BLaER1 treated with 17β-estradiol and CSF1 and Interleukin-3, amounts not matched to agents 10 nM and 100 nM (cell line): ENCODE data around the gene FUT7.
A peak's percentile ranks its signal among the peaks of the same experiment; 100 is the strongest.

Experiments used
- H3K27ac ChIP-seq, 11 experiments: shearing (Covaris generic); formaldehyde crosslinking; 2 replicates each; pipeline ENCODE4 v1.8.1; 2022
- H3K27me3 ChIP-seq, 11 experiments: shearing (Covaris generic); formaldehyde crosslinking; 2 replicates each; pipeline ENCODE4 v1.8.1; 2022
- H3K36me3 ChIP-seq, 11 experiments: shearing (Covaris generic); formaldehyde crosslinking; 2 replicates each; pipeline ENCODE4 v1.8.1; 2022
- H3K4me1 ChIP-seq, 10 experiments: shearing (Covaris generic); formaldehyde crosslinking; 2 replicates each; pipeline ENCODE4 v1.8.1; 2022
- H3K4me2 ChIP-seq, 11 experiments: shearing (Covaris generic); formaldehyde crosslinking; 2 replicates each; pipeline ENCODE4 v1.8.1; 2022
- H3K4me3 ChIP-seq, 10 experiments: shearing (Covaris generic); formaldehyde crosslinking; 2 replicates each; pipeline ENCODE4 v1.8.1; 2022
- H3K9ac ChIP-seq, 11 experiments: shearing (Covaris generic); formaldehyde crosslinking; 2 replicates each; pipeline ENCODE4 v1.8.1; 2022
- H3K9me3 ChIP-seq, 11 experiments: shearing (Covaris generic); formaldehyde crosslinking; replicated peaks in 1 of 11; 2 replicates each; pipeline ENCODE4 v1.8.1; 2022
- H4K20me1 ChIP-seq, 11 experiments: shearing (Covaris generic); formaldehyde crosslinking; 2 replicates each; pipeline ENCODE4 v1.8.1; 2022
- Cebpa-rat ChIP-seq, 11 experiments: shearing (Covaris generic); IDR thresholded peaks; 2 replicates each; pipeline ENCODE4 v1.8.1; 2022

The FUT7 gene

DNA sequence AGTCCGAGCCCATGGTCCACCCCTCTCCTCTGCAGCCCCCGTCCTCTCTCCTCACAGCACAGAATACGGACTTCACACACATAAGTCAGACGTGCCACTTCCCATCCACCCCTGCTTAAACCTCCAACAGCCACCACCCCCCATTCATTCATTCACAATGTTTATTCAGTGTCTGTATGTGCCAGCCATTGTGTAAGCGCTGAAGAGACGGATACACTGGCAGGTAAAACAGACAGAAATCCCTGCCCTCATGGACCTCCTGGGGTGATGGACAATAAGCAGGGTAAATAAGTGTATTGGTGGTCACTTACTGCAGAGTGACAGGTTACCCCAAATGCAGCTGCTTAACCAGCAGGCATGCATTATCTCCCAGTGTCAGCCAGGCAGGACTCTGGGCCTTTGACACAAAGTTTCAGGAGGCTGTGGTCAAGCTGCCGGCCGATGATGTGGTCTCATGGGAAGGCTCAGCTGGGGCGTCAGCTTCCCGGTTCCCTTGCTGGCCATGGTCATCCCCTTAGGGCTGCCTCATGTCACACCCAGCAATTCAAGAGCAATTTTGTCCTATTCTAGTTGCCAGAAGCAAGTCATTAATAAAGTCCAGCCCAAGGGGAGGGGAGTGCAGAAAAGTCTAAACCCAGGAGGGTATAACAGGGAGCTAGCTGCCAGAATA is 41.5 kb downstream of the FUT7 start:
- H3K4me1 ChIP-seq: peaks cover 16 to 34% (median 26%) of the 10 kb centered on the region in 10 experiments
- H3K27ac ChIP-seq: no peak overlapping the region
- H3K4me2 ChIP-seq: no peak overlapping the region

DNA sequence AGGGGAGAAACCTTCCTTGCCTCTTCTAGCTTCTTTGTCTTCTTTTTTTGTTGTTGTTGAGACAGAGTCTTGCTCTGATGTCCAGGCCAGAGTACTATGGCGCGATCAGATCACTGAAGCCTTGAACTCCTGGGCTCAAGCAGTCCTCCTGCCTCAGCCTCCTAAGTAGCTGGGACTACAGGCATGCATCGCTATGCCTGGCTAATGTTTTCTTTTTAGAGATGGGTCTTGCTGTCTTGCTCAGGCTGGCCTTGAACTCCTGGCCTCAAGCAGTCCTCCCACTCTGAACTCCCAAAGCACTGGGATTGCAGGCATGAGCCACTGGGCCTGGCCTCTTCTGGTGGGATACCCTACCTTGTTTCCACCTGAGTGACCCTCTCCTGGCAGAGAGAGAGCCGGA is 43.0 kb downstream of the FUT7 start:
- H3K9me3 ChIP-seq: no peaks in the 10 kb centered on the region
- H3K4me1 ChIP-seq: peaks cover 13 to 23% (median 19%) of the 10 kb centered on the region in 10 experiments
- H3K4me3 ChIP-seq: no peak overlapping the region
- peaks cover 0 to 7% (median 5%) of the 10 kb centered on the region in 11 experiments; a peak in 8 of 22 replicates for H3K36me3 ChIP-seq
- H3K27ac ChIP-seq: no peak overlapping the region
- TF ChIP-seq Cebpa-rat (IDR thresholded peaks at IDR 0.05): no peak
- no peak overlapping the region for H3K4me2 ChIP-seq
- H3K9ac ChIP-seq: no peak overlapping the region
- peaks cover 26 to 51% (median 40%) of the 10 kb centered on the region in 11 experiments for H3K27me3 ChIP-seq
- peaks cover 0 to 14% (median 8%) of the 10 kb centered on the region in 11 experiments; a peak in 14 of 22 replicates for H4K20me1 ChIP-seq

More for the DNA sequence above, 41.5 kb downstream of the FUT7 start:
- Histone ChIP-seq H3K9me3 (no peaks in the 10 kb centered on the region), H3K36me3 (peaks cover 0 to 18% (median 8%) of the 10 kb centered on the region in 11 experiments; a peak in 10 of 22 replicates), H3K27me3 (peaks cover 11 to 36% (median 25%) of the 10 kb centered on the region in 11 experiments), H4K20me1 (peaks cover 0 to 20% (median 11%) of the 10 kb centered on the region in 11 experiments; a peak in 14 of 22 replicates), H3K9ac (no peak overlapping the region), H3K4me3 (no peak overlapping the region)
- no peak for TF ChIP-seq Cebpa-rat (IDR thresholded peaks at IDR 0.05)

DNA sequence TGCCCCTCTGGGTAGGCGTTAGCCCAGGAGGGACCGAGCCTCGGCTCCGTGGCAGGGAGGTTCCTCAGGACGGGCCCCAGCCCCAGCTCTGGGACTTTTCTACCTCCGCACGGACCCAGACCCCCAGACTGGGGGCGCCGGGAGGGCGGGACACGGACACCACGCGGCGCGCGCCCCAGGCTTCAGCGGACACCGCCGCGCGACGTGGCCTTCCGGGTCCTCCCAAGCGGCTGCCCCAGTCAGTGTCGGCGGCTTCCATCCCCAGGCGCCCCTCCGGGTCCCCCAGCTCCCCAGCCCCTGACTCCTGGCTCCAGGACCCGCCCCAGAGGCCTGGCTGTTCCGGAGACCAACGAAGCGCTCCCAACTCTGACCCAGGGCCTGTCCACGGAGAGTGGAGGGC is 46.0 kb downstream of the FUT7 start:
- Histone ChIP-seq H3K27ac (no peak overlapping the region), H3K4me3 (no peak overlapping the region), H4K20me1 (no peaks in the 10 kb centered on the region; a peak in 1 of 22 replicates), H3K4me2 (no peak overlapping the region), H3K9me3 (no peaks in the 10 kb centered on the region), H3K4me1 (peaks cover 0 to 10% (median under 1%) of the 10 kb centered on the region in 10 experiments; a peak in 6 of 20 replicates), H3K36me3 (no peaks in the 10 kb centered on the region), H3K27me3 (peaks cover 33 to 71% (median 57%) of the 10 kb centered on the region in 11 experiments), H3K9ac (no peak overlapping the region)
- no peak for TF ChIP-seq Cebpa-rat (IDR thresholded peaks at IDR 0.05)

- H3K4me1 ChIP-seq: peaks cover 0 to 10% (median 0%) of the 10 kb centered on the region in 10 experiments; a peak in 4 of 20 replicates
Measured at GRCh38 chr9:136985027-136985602, 46.8 kb downstream of the FUT7 start.

GRCh38 chr9:136984464-136985026 is 47.3 kb downstream of the FUT7 start:
- Histone ChIP-seq H3K9ac (no peak overlapping the region), H3K27me3 (peaks cover 33 to 71% (median 57%) of the 10 kb centered on the region in 11 experiments), H3K9me3 (no peaks in the 10 kb centered on the region), H3K36me3 (no peaks in the 10 kb centered on the region), H3K4me2 (no peak overlapping the region), H3K27ac (no peak overlapping the region), H3K4me3 (no peak overlapping the region), H3K4me1 (peaks cover 0 to 13% (median 5%) of the 10 kb centered on the region in 10 experiments; a peak in 16 of 20 replicates), H4K20me1 (no peaks in the 10 kb centered on the region; a peak in 1 of 22 replicates)
- TF ChIP-seq Cebpa-rat (IDR thresholded peaks at IDR 0.05): no peak

More at GRCh38 chr9:136985027-136985602, 46.8 kb downstream of the FUT7 start:
- Histone ChIP-seq H3K4me2 (no peak overlapping the region), H3K27ac (no peak overlapping the region), H3K27me3 (peaks cover 33 to 71% (median 57%) of the 10 kb centered on the region in 11 experiments), H3K9ac (no peak overlapping the region), H4K20me1 (no peaks in the 10 kb centered on the region; a peak in 1 of 22 replicates), H3K9me3 (no peaks in the 10 kb centered on the region), H3K36me3 (no peaks in the 10 kb centered on the region), H3K4me3 (no peak overlapping the region)
- TF ChIP-seq Cebpa-rat (IDR thresholded peaks at IDR 0.05): no peak

DNA sequence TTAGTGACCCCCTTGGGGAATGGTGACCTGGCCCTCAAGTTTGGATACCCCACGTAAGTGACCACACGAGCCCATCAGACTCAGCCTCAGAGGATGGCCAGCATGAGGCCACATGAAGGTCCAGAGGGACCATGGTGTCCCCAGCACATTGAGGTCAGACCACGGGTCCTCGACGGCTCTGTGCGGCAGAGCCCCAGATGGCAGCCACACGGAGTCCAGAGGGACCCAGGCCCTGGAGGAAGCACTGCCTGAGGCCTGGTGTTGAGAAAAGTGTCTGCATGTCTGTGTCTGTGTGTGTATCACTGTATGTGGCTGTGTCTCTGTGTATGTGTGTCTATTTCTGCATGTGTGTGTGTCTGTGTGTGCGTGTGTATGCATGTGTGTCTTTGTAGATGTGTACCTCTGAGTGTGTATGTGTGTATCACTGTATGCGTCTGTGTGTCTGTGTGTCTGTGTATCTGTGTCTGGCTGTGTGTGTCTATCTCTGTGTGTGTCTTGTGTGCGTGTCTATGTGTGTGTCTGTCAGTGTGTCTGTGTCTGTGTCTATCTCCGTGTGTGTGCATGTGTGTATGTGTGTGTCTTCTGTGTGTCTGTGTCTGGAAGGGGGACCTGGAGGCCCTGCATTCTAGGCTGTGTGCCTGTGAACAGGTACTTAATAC is 48.1 kb downstream of the FUT7 start:
- Histone ChIP-seq H3K4me1 (peaks cover 0 to 21% (median 12%) of the 10 kb centered on the region in 10 experiments; a peak in 16 of 20 replicates), H3K36me3 (no peaks in the 10 kb centered on the region), H4K20me1 (no peaks in the 10 kb centered on the region; a peak in 1 of 22 replicates), H3K27ac (no peak overlapping the region), H3K9ac (no peak overlapping the region), H3K4me3 (no peak overlapping the region), H3K9me3 (no peaks in the 10 kb centered on the region), H3K4me2 (peak overlapping the region in 4 of 11 experiments; percentile 24 to 35 (median 30); a peak in 5 of 22 replicates), H3K27me3 (peaks cover 33 to 68% (median 57%) of the 10 kb centered on the region in 11 experiments)
- no peak for TF ChIP-seq Cebpa-rat (IDR thresholded peaks at IDR 0.05)

DNA sequence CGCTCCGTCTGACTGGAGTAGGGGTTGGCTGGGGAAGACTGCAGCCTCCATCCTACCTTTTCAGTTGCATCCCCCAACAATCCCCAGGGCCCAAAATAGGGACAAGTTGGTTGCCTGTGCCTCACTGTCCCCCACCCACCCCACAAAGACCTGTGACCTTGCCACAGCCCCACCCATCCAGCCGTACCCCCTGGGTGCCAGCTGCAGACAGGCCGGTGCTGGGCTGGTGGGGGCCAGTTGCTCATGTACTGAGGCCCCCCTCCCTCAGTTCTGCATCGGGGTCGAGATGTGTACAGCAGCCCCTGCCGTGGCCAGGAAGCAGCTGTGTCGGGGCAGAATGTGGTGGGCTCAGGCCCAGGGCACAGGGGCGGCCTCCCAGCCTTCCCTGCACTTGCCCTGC is 48.7 kb downstream of the FUT7 start:
- Histone ChIP-seq H3K9ac (no peak overlapping the region), H3K36me3 (no peaks in the 10 kb centered on the region), H3K4me1 (peaks cover 0 to 21% (median 12%) of the 10 kb centered on the region in 10 experiments; a peak in 16 of 20 replicates), H3K27ac (no peak overlapping the region), H4K20me1 (no peaks in the 10 kb centered on the region; a peak in 1 of 22 replicates), H3K9me3 (no peaks in the 10 kb centered on the region), H3K27me3 (peaks cover 33 to 61% (median 56%) of the 10 kb centered on the region in 11 experiments), H3K4me3 (no peak overlapping the region), H3K4me2 (peak overlapping the region in 4 of 11 experiments; percentile 24 to 35 (median 30); a peak in 5 of 22 replicates)
- no peak for TF ChIP-seq Cebpa-rat (IDR thresholded peaks at IDR 0.05)

DNA sequence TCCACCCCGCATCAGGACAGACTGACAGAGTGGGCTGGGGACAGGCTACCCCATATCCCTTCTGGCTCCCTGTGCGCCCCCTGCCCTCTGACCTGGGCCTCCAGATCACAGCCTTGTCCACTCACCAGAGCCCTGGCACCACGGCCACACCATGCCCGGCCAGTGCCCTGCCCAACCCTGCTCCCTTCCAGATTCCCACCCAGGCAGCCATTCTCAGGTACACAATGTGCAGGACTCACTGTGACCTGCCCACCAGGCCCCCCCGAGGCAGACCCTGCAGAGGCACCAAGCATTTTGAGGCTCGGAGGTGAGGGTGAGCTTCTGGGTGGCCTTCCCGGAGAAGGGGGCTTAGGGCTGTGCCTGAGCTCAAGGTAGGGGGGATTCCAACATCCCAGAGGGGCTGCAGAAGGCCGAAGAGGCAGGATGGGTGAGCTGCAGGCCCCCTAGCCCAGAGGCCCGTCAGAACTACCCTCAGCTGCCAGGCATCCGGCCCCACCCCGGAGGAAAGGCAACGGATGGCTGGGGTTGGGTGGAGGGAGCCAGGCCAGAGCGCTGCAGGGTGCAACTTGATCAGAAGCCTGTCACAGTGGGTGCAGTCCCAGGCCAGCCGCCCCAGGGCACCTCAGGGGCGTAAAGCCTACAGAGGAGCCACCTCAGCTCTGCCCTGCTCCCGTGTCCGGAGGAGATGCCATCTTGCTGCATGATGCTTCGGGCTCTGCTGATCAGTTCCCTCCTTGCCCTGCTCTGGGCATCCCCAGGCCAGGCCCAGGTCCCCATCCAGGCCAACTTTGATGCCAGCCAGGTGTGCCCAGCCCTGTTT is 49.4 kb downstream of the FUT7 start, which contains the start of gene LCNL1:
TSS of gene LCNL1 (plus strand) at position 762 of the 820 bp plus-strand sequence. CDS start 594 bp downstream, outside the sequence.
- no peak for TF ChIP-seq Cebpa-rat (IDR thresholded peaks at IDR 0.05)
- peaks cover under 1 to 24% (median 16%) of the 10 kb centered on the region in 10 experiments; a peak in 19 of 20 replicates for H3K4me1 ChIP-seq
- H4K20me1 ChIP-seq: no peaks in the 10 kb centered on the region; a peak in 1 of 22 replicates
- no peak within 1 kb of the TSS for H3K9ac ChIP-seq
- no peak within 1 kb of the TSS for H3K27ac ChIP-seq
- no peaks in the 10 kb centered on the region for H3K9me3 ChIP-seq
- H3K4me2 ChIP-seq: peak within 1 kb of the TSS in 4 of 11 experiments; percentile 24 to 35 (median 30); a peak in 5 of 22 replicates
- H3K4me3 ChIP-seq: no peak within 1 kb of the TSS
- H3K27me3 ChIP-seq: peaks cover 33 to 55% (median 51%) of the 10 kb centered on the region in 11 experiments
- no peaks in the 10 kb centered on the region for H3K36me3 ChIP-seq
